ENCODE measurements around the gene SMC5. TPM values are rescaled to one million over a fixed set of nuclear protein-coding genes. Genes with fewer than 3 reads are reported as not detected.

The SMC5 gene
- total RNA-seq, 2 donors from 2014 or later, result 30.0 to 42.5 TPM

GRCh38 chr9:70340572-70340971 lies 81.8 kb downstream of the SMC5 start:
- no peak for DNase-seq
- Mint-ChIP-seq H3K27ac (no peak overlapping the region), H3K4me1 (no peaks in the 10 kb centered on the region), H3K4me3 (no peak overlapping the region), H3K27me3 (ENCODE audit: insufficient read depth) (no peaks in the 10 kb centered on the region), H3K36me3 (ENCODE audit: low read depth) (peaks cover 36% of the 10 kb centered on the region), H3K9me3 (no peaks in the 10 kb centered on the region)
- Histone ChIP-seq H3K27me3 (ENCODE audit: control insufficient read depth, insufficient read depth, low read length, poor library complexity, severe bottlenecking) (no peaks in the 10 kb centered on the region), H3K9ac (ENCODE audit: extremely low read depth, low read length, poor library complexity, severe bottlenecking) (no peak overlapping the region), H3K27ac (ENCODE audit: low read depth, low read length) (no peak overlapping the region), H3K4me3 (ENCODE audit: low read length) (no peak overlapping the region), H3K36me3 (ENCODE audit: control insufficient read depth, insufficient read depth, low read length) (peaks cover 44% of the 10 kb centered on the region), H3K9me3 (ENCODE audit: control insufficient read depth, low read length) (no peaks in the 10 kb centered on the region), H3K4me1 (ENCODE audit: control insufficient read depth, insufficient read depth, low read length) (no peaks in the 10 kb centered on the region)
- TF ChIP-seq CTCF (conservative IDR thresholded peaks at IDR 0.05), result peak; percentile 72
- no CpG with 5 or more reads among the region's 1 CpG for WGBS, 2 experiments (ENCODE audit: insufficient coverage in 1 of 2, insufficient read length in 1 of 2)

- Histone ChIP-seq H3K27me3 (ENCODE audit: control insufficient read depth, insufficient read depth, low read length, poor library complexity, severe bottlenecking) (no peaks in the 10 kb centered on the region), H3K27ac (ENCODE audit: low read depth, low read length) (no peak overlapping the region), H3K9ac (ENCODE audit: extremely low read depth, low read length, poor library complexity, severe bottlenecking) (no peak overlapping the region), H3K9me3 (ENCODE audit: control insufficient read depth, low read length) (no peaks in the 10 kb centered on the region), H3K36me3 (ENCODE audit: control insufficient read depth, insufficient read depth, low read length) (peaks cover 68% of the 10 kb centered on the region), H3K4me1 (ENCODE audit: control insufficient read depth, insufficient read depth, low read length) (no peaks in the 10 kb centered on the region), H3K4me3 (ENCODE audit: low read length) (no peak overlapping the region)
- Mint-ChIP-seq H3K36me3 (ENCODE audit: low read depth) (peaks cover 42% of the 10 kb centered on the region), H3K27ac (no peak overlapping the region), H3K4me3 (no peak overlapping the region), H3K4me1 (no peaks in the 10 kb centered on the region), H3K9me3 (no peaks in the 10 kb centered on the region), H3K27me3 (ENCODE audit: insufficient read depth) (no peaks in the 10 kb centered on the region)
- 93% methylated on average over 2 of the region's 2 CpGs; no CpG with 5 or more reads in 1 of the 2 experiments for WGBS, 2 experiments (ENCODE audit: insufficient coverage in 1 of 2, insufficient read length in 1 of 2)
- no peak for TF ChIP-seq CTCF (conservative IDR thresholded peaks at IDR 0.05)
- no peak for DNase-seq
Observed at GRCh38 chr9:70347046-70347445, 88.3 kb downstream of the SMC5 start.

GRCh38 chr9:70352356-70352755 lies 93.6 kb downstream of the SMC5 start:
- no peak overlapping the region for H3K4me3 Mint-ChIP-seq
- Histone ChIP-seq H3K4me3 (ENCODE audit: low read length) (no peak overlapping the region), H3K4me1 (ENCODE audit: control insufficient read depth, insufficient read depth, low read length) (no peaks in the 10 kb centered on the region), H3K36me3 (ENCODE audit: control insufficient read depth, insufficient read depth, low read length) (peaks cover 59% of the 10 kb centered on the region), H3K9ac (ENCODE audit: extremely low read depth, low read length, poor library complexity, severe bottlenecking) (no peak overlapping the region), H3K27me3 (ENCODE audit: control insufficient read depth, insufficient read depth, low read length, poor library complexity, severe bottlenecking) (no peaks in the 10 kb centered on the region), H3K9me3 (ENCODE audit: control insufficient read depth, low read length) (no peaks in the 10 kb centered on the region), H3K27ac (ENCODE audit: low read depth, low read length) (no peak overlapping the region)
- no peaks in the 10 kb centered on the region for H3K27me3 Mint-ChIP-seq (ENCODE audit: insufficient read depth)
- no peak for TF ChIP-seq CTCF (conservative IDR thresholded peaks at IDR 0.05)
- WGBS, 2 experiments (ENCODE audit: insufficient coverage in 1 of 2, insufficient read length in 1 of 2), result 100% methylated on average over 1 of the region's 1 CpG
- peaks cover 40% of the 10 kb centered on the region for H3K36me3 Mint-ChIP-seq (ENCODE audit: low read depth)
- no peak for DNase-seq
- H3K27ac Mint-ChIP-seq, result no peak overlapping the region
- H3K4me1 Mint-ChIP-seq, result no peaks in the 10 kb centered on the region
- no peaks in the 10 kb centered on the region for H3K9me3 Mint-ChIP-seq

Measured in endodermal cell (in vitro differentiated cells).